HG02588 (cell line): Measurements from ENCODE around the gene APOBEC3H.

ENCODE experiments used
- ATAC-seq: cut with Tn5 transposase; IDR thresholded peaks from one replicate; pipeline ENCODE4 v1.9.1; 2021; ENCODE audit warnings: mild to moderate bottlenecking, moderate library complexity; ENCODE audit not compliant: unreplicated experiment

The APOBEC3H gene

GRCh38 chr22:39106326-39106725 is 9.3 kb downstream of the APOBEC3H start:
- no peak for ATAC-seq

GRCh38 chr22:39108487-39108886 is 11.4 kb downstream of the APOBEC3H start:
- ATAC-seq: no peak

GRCh38 chr22:39109361-39109760 is 12.3 kb downstream of the APOBEC3H start:
- ATAC-seq: no peak

- no peak for ATAC-seq
Observed at GRCh38 chr22:39110631-39111561, 13.9 kb downstream of the APOBEC3H start.

GRCh38 chr22:39114112-39114511 is 17.1 kb downstream of the APOBEC3H start:
- no peak for ATAC-seq

GRCh38 chr22:39115570-39115969 is 18.5 kb downstream of the APOBEC3H start:
- no peak for ATAC-seq

GRCh38 chr22:39115977-39116621 is 19.1 kb downstream of the APOBEC3H start:
- no peak for ATAC-seq

- no peak for ATAC-seq
Observed at GRCh38 chr22:39117585-39118191, 20.6 kb downstream of the APOBEC3H start.

- ATAC-seq: no peak
Observed at GRCh38 chr22:39120983-39121382, 23.9 kb downstream of the APOBEC3H start.

- no peak for ATAC-seq
Observed at GRCh38 chr22:39122772-39123470, 25.9 kb downstream of the APOBEC3H start.

GRCh38 chr22:39123751-39124581 is 26.9 kb downstream of the APOBEC3H start:
- no peak for ATAC-seq

- no peak for ATAC-seq
Observed at GRCh38 chr22:39125622-39126021, 28.6 kb downstream of the APOBEC3H start.

- ATAC-seq: no peak
Observed at GRCh38 chr22:39128508-39128907, 31.5 kb downstream of the APOBEC3H start.

GRCh38 chr22:39129081-39129480 is 32.0 kb downstream of the APOBEC3H start:
- ATAC-seq: no peak

- no peak for ATAC-seq
Observed at GRCh38 chr22:39129746-39130145, 32.7 kb downstream of the APOBEC3H start.

- no peak for ATAC-seq
Observed at GRCh38 chr22:39130152-39130704, 33.2 kb downstream of the APOBEC3H start.

- no peak for ATAC-seq
Observed at GRCh38 chr22:39130892-39131855, 34.1 kb downstream of the APOBEC3H start.

- no peak for ATAC-seq
Observed at GRCh38 chr22:39132281-39132680, 35.2 kb downstream of the APOBEC3H start.
